HG03575 (cell line): ENCODE results near the gene CD22.
"Not testable (repeated sequence)": the region's sequence is repeated elsewhere in the genome, so short reads cannot be mapped to it uniquely, and the experiment has no call there.

ENCODE experiments used
- ATAC-seq: cut with Tn5 transposase; IDR thresholded peaks from one replicate; pipeline ENCODE4 v1.9.1; 2021; ENCODE audit not compliant: unreplicated experiment, insufficient number of reproducible peaks, low FRiP score; ENCODE audit errors: extremely low read depth

CD22 gene

DNA sequence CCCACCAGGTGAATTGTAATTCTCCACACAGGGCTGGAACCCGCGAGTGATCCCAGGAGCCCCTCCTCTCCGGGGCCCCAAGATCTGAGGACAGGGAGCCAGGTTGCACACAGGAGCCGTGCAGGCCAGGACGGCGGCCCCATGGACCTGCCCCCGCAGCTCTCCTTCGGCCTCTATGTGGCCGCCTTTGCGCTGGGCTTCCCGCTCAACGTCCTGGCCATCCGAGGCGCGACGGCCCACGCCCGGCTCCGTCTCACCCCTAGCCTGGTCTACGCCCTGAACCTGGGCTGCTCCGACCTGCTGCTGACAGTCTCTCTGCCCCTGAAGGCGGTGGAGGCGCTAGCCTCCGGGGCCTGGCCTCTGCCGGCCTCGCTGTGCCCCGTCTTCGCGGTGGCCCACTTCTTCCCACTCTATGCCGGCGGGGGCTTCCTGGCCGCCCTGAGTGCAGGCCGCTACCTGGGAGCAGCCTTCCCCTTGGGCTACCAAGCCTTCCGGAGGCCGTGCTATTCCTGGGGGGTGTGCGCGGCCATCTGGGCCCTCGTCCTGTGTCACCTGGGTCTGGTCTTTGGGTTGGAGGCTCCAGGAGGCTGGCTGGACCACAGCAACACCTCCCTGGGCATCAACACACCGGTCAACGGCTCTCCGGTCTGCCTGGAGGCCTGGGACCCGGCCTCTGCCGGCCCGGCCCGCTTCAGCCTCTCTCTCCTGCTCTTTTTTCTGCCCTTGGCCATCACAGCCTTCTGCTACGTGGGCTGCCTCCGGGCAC, 22.6 kb downstream of the CD22 start:
- no peak for ATAC-seq

DNA sequence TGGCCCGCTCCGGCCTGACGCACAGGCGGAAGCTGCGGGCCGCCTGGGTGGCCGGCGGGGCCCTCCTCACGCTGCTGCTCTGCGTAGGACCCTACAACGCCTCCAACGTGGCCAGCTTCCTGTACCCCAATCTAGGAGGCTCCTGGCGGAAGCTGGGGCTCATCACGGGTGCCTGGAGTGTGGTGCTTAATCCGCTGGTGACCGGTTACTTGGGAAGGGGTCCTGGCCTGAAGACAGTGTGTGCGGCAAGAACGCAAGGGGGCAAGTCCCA, 23.1 kb downstream of the CD22 start:
- ATAC-seq, result no peak

DNA sequence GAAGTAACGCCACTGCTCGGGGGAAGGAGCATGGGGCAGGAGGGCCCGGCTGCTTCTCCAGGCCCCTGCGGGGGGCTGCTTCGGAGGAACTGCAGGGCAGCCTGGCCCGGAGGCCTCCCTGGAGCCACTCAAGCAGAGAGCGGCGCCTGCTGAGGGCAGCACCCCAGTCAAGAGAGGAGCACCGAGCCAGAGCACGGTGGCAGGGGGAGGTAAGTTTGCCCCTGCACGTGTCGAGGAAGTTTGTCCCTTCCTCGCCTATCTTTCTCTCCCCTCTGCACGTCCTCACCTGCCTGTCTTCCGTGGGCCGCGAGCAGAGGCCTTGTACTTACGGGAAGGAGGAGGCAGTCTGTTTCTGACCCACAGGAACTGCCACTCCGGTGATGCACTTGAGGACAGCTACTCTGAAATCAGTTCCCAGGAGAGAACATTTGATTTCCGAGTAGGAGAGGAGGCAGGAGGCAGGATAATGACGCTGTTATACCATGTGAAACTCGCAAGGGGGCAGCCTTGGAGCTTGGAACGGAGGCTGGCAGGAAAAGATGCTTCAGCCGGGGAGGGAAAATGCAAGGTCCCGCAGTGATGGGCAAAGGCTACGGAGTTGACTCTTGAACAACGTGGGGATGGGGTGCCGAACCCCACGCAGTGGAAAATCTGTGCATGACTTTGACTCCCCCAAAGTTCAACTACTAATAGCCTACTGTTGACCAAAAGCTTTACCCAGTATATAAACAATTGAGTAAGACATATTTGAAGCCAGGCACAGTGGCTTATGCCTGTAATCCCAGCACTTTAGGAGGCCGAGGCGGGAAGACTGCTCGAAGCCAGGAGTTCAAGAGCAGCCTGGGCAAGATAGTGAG, 23.7 kb downstream of the CD22 start:
- ATAC-seq, result no peak

DNA sequence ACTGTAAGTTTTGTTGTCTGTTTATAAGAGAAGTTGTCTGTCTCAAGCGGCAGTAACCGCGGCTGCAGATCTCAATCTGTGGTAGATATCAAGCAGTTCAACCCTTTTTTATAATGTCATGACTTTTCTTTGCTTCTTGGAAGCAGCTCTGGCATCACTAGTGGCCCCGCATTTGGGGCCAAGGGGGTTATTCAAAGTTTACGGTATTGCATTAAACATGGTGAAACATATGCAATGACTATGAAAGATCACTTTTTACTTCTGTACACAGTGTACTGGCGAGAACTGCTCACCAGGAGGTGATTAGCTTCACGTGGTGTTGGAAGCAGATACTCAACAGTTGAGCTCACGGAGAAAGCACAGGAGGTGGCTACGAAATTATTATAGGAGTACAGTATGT, 24.6 kb downstream of the CD22 start:
- no peak for ATAC-seq

DNA sequence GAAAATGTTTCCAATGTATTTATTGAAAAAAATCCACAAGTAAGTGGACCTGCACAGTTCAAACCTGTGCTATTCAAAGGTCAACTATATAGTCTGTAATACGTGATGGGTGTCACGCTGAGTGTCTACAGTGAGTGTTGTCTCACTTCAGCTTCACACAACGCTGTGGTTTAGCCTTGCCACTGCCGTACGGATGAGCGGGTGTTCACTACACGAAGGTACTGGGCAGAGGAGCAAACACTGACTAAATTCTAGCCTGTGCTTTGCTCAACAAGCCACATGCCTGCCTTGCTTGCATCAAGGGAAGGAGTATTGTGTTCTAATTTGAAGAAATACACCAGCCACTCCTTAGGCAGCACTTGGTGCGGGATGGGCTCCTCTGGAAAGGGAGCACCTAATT, 25.9 kb downstream of the CD22 start:
- no peak for ATAC-seq

DNA sequence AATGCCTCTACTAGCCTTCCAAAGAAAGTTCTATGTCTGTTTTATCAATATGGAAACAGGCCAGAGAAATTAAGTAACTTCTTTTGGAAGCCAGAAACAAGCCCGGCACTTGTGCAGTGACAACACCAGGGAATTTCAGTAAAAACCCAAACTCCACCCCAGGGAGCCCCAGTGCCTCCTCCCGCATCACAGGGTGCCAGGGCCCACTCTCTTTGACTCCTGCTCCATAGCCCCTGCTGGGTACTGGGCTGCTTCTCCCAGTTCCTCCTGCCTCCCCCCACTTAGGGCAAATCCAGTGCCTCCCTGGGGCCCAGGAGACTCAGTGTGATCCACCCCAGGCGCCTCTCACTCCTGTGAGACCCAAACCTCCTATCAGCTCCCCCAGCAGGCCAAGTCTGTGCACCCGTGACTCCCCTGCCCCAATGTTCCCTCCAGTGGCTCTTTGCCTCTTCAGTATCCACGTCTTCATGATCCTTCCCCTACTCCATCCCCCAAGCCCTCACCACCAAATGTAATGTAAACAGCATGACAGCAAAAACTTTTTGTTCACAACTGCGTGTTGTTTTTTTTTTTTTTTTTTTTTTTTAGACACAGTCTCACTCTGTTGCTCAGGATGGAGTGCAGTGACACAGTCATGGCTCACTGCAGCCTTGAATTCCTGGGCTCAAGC, 26.9 kb downstream of the CD22 start:
- no peak for ATAC-seq

DNA sequence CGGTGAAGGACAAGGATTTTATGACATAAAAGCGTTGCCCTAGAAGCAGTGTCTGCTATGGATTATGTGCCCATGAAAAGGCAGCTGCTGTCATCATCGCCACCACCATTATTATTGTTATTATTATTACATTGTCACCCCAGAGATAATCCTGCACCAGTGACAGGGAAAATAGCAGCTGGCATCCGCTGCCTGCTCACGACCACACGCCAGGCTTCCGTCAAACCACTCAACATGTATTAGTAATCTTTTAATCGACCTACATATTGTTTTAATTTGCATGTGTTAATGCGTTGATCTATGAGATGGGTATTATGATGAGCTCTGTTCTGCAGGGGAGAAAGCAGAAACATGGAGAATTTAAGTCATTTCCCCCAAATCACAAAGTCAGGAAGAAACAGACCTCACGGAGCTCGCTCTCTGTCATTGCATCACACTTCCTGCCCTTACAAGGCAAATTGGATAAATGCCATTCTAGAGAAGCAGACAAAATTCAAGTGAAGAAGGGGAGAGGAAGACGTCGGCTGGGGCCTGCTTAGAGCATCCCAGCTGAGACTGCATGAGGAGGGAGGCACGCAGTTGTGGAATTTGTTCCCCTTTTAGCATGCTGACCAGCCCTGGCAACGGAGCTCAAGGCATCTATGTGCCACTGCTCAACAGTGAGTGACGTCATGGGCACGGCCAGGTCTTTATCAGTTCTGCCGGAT, 29.0 kb downstream of the CD22 start, which contains the start of gene FFAR3:
Gene FFAR3, plus strand, starts transcription at position 594 of the 707 bp plus-strand sequence. CDS start 431 bp downstream, outside the sequence.
- no peak for ATAC-seq

DNA sequence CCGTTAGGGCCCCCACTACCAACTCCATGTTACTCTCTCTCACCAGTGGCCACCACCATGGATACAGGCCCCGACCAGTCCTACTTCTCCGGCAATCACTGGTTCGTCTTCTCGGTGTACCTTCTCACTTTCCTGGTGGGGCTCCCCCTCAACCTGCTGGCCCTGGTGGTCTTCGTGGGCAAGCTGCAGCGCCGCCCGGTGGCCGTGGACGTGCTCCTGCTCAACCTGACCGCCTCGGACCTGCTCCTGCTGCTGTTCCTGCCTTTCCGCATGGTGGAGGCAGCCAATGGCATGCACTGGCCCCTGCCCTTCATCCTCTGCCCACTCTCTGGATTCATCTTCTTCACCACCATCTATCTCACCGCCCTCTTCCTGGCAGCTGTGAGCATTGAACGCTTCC, 29.8 kb downstream of the CD22 start:
- ATAC-seq, result not testable (repeated sequence)

DNA sequence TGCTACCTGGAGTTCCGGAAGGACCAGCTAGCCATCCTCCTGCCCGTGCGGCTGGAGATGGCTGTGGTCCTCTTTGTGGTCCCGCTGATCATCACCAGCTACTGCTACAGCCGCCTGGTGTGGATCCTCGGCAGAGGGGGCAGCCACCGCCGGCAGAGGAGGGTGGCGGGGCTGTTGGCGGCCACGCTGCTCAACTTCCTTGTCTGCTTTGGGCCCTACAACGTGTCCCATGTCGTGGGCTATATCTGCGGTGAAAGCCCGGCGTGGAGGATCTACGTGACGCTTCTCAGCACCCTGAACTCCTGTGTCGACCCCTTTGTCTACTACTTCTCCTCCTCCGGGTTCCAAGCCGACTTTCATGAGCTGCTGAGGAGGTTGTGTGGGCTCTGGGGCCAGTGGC, 30.4 kb downstream of the CD22 start:
- ATAC-seq, result not testable (repeated sequence)

DNA sequence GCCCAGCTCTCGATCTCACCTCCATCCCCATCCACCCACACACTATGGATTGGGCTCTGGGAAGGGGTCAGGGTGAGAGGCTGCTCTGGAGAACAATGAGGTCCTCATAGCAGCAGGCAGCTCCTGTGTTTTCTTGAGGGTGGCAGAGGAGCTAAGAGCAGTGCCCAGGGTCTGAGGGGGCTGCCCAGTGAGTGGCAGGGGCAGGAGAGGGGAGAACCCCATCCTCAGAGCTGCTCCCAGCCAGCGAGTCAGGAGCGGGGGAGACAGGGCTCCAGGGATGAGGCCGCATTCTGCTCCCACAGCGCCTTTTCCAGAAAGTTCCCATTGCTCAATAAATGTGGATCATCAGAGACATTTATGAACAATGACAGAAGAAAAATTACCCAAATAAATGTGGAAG, 31.1 kb downstream of the CD22 start:
- ATAC-seq, result not testable (repeated sequence)

DNA sequence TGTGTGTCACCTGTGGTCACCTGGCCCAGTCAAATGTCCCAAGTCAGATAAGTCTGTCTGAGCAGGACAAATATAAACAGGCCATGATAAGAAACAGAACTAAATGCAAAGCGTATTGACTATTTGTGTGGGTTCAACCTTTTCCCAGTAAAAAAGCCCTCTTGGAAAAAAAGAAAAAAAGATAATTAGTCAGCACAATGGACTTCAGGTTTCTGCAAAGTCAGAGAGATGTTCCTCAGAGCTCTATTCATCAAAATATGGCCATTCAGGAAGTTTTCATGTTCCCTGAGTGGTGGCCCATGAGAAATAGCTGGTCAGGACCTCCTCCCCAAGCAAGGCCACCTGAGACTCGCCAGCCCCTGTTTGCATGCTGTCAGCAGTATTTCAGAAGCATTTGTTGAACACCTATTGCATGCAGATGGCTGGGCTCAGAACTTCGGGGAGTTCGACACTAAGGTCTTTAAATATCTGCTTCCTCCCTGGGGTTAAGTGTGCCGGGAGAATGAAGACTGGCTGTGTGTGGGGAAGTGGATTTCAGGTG, 32.0 kb downstream of the CD22 start:
- ATAC-seq, result no peak

DNA sequence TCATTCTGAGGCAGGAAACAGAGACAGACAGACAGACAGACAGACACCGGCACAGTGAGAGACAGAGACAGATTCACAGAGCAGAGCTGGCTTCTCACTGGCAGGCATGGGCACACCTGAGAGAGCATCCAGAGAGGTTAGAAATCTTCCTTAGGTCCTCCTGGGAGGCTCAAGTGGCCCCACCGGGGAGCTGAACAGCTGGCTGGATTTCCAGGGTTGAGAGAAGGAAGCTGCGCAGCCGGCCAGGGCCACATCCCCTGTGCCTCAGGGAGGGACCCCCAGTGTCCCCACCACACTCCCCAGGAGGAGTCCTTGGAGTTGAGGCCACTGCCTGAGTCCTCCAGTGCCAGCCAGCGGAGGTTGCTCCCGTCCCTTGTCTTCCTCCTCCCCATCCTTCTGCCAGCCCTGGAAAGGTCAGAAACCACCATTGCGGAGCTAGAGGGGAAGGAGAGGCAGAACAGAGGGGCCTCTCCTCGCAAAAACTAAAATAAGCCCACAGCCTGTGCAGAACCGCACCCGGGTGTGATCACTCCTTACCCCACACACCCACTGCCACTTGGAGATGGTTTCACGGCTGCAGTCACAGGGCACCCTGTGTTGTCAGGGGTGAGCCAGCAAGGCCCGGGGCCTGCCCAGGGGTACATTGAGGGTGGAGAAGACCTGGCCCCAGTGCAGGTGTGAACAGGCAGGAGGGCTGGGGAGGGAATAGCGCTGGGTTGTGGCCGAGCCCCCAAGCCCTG, 33.4 kb downstream of the CD22 start:
- no peak for ATAC-seq

DNA sequence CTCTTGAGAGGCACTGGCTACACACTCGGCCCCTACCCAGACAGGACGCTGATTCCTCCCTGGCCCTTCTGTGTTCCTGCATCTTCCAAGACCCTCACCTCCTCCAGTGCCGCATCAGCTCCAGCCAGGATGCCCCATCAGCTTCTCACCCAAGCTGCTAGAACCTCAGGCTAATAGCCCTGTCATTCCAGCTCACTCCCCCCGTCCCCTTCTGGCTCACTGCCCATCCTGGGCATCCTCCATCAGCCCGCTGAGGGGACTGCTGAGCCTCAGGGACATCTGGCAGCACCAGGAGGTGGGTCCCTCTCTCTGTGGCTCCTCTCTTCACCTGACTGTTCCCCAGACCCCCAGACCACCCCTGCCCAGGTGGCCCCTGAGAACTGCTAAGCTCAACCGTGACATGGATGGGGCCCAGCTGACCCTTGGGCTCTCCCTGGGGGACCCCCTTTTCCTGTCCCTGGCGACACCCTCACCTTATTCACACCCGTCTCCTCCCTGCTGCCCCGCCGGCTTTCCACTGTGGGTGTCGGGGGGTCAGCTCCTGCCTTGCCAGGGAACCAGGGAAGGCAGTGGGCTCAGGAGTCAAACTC, 34.1 kb downstream of the CD22 start:
- no peak for ATAC-seq

DNA sequence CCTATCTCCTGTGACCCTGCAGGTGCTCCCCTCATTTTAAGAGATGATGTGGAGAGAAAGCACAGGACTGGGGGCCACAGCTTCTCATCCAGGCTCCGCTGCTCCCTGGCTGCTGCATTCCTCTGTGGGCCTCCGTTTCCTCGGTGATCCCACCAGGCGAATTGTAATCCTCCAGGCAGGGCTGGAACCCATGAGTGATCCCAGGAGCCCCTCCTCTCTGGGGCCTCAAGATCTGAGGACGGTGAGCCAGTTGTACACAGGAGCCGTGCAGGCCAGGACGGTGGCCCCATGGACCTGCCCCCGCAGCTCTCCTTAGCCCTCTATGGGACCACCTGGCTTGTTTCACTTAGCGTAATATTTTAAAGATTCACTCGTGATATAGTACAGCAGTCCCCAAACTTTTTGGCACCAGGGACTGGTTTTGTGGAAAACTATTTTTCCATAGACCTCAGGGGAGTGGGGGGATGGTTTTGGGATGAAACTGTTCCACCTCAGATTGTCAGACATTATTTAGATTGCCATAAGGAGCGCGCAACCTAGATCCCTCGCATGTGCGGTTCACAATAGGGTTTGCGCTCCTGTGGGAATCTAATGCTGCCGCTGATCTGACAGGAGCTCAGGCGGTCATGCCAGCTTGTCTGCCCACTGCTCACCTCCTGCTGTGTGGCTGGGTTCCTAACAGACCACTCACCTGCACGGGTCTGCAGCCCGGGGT, 34.9 kb downstream of the CD22 start:
- ATAC-seq, result no peak

DNA sequence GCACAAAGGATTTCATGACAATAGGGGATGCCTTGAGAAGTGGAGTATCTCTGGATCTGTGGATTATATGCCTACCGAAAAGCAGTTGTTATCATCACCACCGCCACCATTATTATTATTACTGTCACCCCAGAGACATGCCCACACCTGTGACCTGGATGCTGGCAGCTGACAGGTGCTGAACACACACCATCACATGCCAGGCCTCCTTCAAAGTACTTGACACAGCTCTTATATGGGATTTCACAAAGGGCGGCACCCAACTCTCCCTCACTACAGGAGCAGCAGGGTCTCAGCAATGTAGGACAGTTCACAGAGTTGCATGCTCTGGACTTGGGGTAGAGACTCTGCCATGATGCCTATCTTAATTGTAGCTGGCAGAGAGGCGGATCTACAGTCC, 36.3 kb downstream of the CD22 start:
- ATAC-seq, result no peak

DNA sequence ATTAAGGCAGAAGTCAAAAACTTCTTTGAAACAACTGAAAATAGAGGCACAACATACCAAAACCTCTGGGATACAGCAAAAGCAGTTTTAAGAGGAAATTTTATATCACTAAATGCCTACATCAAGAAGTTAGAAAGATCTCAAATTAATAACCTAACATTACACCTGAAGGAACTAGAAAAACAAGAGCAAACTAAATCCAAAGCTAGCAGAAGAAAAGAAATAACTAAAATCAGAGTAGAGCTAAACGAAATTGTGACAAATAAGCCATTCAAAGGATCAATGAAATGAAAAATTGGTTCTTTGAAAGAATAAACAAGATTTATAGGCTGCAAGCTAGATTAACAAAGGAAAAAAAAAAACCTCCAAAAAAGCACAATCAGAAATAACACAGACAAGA, 39.4 kb downstream of the CD22 start:
- ATAC-seq, result no peak

DNA sequence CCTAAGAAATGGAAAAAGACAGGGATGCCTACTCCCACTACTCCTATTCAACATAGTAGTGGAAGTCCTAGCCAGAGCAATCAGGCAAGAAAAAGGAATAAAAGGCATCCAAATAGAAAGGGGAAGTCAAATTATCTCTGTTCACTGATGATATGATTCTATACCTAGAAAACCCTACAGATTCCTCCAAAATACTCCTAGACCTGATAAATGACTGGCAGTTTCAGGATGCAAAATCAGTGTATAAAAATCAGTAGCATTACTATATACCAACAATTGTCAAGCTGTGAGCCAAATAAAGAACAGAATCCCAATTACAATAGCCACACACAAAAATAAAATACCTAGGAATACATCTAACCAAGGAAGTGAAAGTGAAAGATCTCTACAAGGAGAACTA, 40.5 kb downstream of the CD22 start:
- ATAC-seq, result no peak

DNA sequence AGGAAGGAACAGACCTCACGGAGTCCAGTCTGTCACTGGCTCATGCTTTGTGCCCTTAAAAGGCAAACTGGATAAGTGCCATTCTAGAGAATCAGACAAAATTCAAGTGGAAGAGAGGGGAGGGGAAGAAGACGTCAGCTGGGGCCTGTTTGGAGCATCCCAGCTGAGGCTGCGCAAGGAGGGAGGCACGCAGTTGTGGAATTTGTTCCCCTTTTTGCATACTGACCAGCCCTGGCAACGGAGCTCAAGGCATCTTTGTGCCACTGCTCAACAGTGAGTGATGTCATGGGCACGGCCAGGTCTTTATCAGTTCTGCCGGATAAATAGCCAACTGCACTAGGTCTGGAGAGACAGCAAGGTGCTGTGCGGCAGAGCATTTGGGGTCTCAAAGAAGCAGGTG, 41.7 kb downstream of the CD22 start, which contains the start of gene GPR42:
Gene GPR42, plus strand, starts transcription at position 347 of the 400 bp plus-strand sequence. CDS start 292 bp downstream, outside the sequence.
- ATAC-seq, result no peak
